GM06990 (cell line): Measurements from ENCODE around the gene MYO7B.

ENCODE experiments used
- DNase-seq: peaks from one replicate; pipeline ENCODE4 v3.0.0-alpha.2; 2011; ENCODE audit not compliant: insufficient read length; ENCODE audit errors: extremely low read depth
- H3K27me3 ChIP-seq: replicated peaks from 2 replicates; pipeline ENCODE4 v1.6.0; 2011; ENCODE audit warnings: low read length; ENCODE audit not compliant: control insufficient read depth, insufficient read depth
- H3K36me3 ChIP-seq: 2 replicates; pipeline ENCODE4 v1.5.1; 2011; ENCODE audit warnings: low read length; ENCODE audit not compliant: control insufficient read depth, insufficient read depth
- H3K4me3 ChIP-seq: replicated peaks from 2 replicates; pipeline ENCODE4 v1.5.1; 2011; ENCODE audit warnings: low read depth, mild to moderate bottlenecking, control low read depth, low read length
- CTCF ChIP-seq: IDR thresholded peaks from 2 replicates; pipeline ENCODE4 v1.5.1; 2011; ENCODE audit warnings: low read length, control low read depth, mild to moderate bottlenecking, inconsistent platforms; ENCODE audit not compliant: insufficient read depth, poor library complexity, severe bottlenecking

Gene MYO7B

GRCh38 chr2:127611076-127611925 is 75.8 kb downstream of the MYO7B start:
- no peaks in the 10 kb centered on the region for H3K27me3 ChIP-seq
- H3K36me3 ChIP-seq, result no peaks in the 10 kb centered on the region
- H3K4me3 ChIP-seq, result no peak overlapping the region
- no peak for TF ChIP-seq CTCF
- no peak for DNase-seq

GRCh38 chr2:127612111-127612822 is 76.8 kb downstream of the MYO7B start:
- Histone ChIP-seq H3K4me3 (no peak overlapping the region), H3K27me3 (no peaks in the 10 kb centered on the region), H3K36me3 (no peaks in the 10 kb centered on the region)
- TF ChIP-seq CTCF, result no peak
- DNase-seq, result no peak

- no peak for DNase-seq
- TF ChIP-seq CTCF, result no peak
- no peaks in the 10 kb centered on the region for H3K27me3 ChIP-seq
- H3K4me3 ChIP-seq, result no peak overlapping the region
- H3K36me3 ChIP-seq, result no peaks in the 10 kb centered on the region
Measured at GRCh38 chr2:127614246-127614645, 78.8 kb downstream of the MYO7B start.

GRCh38 chr2:127614731-127615130 is 79.2 kb downstream of the MYO7B start:
- no peak for TF ChIP-seq CTCF
- Histone ChIP-seq H3K27me3 (no peaks in the 10 kb centered on the region), H3K36me3 (no peaks in the 10 kb centered on the region), H3K4me3 (no peak overlapping the region)
- no peak for DNase-seq

- DNase-seq, result no peak
- Histone ChIP-seq H3K36me3 (no peaks in the 10 kb centered on the region), H3K4me3 (no peak overlapping the region), H3K27me3 (no peaks in the 10 kb centered on the region)
- no peak for TF ChIP-seq CTCF
Measured at GRCh38 chr2:127615511-127616166, 80.2 kb downstream of the MYO7B start.
